GM18867 (cell line): ENCODE data around the gene RPS28.

Experiments
- ATAC-seq: cut with Tn5 transposase; IDR thresholded peaks from one replicate; pipeline ENCODE4 v1.9.1; 2021; ENCODE audit warnings: mild to moderate bottlenecking, moderate library complexity; ENCODE audit not compliant: unreplicated experiment

RPS28 gene

GRCh38 chr19:8319807-8320520 lies 1.3 kb upstream of the RPS28 start:
- no peak for ATAC-seq

- peak; percentile 9 for ATAC-seq
Observed at GRCh38 chr19:8320564-8321066, 681 bp upstream of the RPS28 start.

DNA sequence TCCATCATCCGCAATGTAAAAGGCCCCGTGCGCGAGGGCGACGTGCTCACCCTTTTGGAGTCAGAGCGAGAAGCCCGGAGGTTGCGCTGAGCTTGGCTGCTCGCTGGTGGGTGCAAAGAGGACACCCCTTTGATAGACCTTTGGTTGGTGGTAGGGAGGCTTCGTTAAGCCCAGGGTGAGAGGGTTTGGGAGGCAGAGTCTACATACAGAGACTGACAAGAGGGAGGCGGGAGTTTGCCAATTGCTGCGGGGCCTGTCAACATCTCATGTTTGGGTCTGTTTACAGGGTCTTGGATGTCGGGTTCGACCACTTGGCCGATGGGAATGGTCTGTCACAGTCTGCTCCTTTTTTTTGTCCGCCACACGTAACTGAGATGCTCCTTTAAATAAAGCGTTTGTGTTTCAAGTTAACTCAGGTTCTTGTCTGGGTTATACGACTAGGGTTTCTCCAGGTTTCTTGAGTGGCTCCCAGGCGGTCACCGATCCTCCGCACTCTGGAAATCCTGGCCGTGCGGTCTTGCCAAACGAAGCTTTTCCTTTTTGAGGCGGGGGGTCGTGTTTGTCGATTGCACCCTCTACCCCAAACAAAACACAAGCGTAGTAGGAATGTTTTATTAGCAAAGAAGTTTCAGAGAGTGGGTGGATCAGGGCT lies 816 bp downstream of the RPS28 start:
- ATAC-seq, result no peak

DNA sequence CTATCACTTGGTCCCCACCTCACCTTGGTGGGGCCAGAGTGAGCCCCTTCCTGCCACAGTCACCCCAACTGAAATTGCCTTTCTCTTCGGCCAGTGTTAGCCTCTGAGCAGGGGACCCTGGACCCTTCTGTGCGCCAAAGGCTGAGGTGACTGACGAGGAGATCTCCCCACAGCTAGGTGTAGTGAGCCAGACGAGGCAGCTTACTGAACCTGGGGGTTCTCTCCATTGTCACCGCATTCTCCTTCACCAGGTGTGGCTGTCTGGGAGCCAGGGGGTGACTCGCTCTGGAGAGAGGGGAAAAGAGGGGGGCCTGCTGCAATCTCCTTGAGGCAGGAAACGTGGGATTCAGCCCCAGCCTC lies 1.3 kb downstream of the RPS28 start:
- no peak for ATAC-seq

DNA sequence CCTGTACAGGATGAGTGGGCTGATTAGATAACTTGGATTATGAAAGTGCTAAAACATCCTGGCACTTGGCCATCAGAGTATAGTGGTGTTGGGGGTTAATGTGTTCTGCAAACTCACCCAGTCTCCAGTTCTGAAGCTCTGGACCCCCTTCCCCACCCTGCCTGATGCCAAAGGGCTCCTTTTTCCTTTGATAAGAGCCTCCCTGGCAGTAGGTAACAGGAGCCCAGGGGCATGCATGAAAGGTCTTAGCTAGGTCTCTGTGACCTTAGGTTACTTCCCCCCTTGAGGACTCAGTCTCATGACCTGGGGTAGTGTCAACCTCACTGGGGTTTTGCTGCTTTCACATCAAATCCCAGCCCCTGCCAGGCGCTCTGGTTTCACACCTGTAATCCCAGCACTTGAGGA lies 2.5 kb downstream of the RPS28 start:
- no peak for ATAC-seq

DNA sequence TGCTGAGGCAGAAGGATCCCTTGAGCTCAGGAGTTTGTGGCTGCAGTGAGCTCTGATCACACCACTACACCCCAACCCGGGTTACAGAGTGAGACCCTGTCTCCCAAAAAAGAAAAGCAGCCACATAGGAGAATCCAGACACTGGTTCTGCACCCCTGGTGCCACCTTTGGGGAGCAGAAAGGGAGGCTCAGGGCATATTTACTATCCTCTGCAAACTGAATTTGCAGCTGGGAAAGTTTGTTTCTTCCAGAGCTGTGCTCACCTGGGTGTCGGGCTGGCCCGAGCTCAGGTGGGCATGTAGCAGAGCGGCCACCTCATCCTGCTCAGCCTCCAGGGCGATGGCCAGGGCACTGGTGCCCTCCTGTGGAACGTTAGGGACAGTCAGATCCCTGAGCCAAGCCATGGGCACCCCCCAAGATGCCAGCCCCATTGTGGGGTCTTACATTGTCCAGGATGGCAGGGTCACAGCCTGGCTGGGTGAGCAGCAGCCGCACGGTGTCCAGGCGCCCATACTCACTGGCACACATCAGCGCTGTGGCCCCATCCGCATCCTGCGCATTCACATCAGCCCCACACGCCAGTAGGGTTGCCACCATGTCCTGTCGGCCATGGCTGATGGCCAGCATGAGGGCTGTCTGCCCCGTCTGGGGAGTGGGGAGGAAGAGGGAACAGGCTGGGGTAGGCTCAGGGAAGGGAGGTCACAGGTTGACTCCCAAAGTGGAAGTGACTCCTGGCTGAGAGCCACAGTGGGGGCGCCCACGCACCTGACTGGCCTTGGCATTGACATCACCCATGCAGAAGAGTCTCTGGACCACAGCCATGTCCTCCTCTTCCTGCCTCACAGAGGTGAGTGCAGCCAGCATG lies 3.1 kb downstream of the RPS28 start:
- ATAC-seq, result no peak

GRCh38 chr19:8325454-8325853 lies 4.2 kb downstream of the RPS28 start:
- ATAC-seq, result no peak

GRCh38 chr19:8329996-8330395 lies 8.7 kb downstream of the RPS28 start:
- no peak for ATAC-seq

- ATAC-seq, result no peak
Observed at GRCh38 chr19:8331263-8331845, 10.1 kb downstream of the RPS28 start.

DNA sequence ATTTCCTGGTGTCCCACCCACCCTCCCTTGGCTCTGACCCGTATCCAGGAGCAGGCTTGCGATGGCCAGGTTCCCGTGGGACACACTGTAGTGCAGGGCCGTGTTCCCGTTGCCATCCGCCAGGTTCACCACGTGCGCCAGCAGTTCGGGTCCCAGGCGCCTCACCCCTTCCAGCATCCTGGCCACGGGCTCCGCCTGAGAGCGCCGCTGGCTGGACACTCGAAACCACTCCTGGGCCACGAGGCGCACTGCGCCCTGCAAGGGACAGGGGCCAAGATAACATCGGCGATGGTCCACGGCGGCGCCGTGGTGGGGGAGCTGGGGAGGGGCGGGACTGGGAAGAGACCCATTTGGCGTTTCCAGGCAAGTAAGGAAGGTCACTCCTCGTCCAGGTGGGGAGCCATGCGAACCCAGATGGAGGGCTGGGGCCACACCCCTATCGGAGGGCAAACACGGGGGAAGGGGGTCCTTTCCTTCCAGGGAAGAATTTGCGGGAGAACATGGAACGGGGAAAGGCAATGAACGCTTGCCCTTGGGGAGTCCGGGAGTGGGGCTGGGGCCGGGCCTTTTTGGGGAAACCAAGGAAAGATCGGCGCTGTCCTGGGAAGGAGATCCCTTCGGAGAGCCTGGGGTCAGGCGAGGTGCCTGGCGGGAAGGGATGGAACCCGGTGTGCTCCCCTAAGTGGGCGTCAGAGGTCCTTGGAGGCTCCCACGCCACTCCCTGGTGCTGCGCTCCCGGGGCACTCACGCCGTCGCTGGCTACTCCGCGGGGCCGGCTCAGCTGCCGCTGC lies 11.9 kb downstream of the RPS28 start:
- no peak for ATAC-seq

DNA sequence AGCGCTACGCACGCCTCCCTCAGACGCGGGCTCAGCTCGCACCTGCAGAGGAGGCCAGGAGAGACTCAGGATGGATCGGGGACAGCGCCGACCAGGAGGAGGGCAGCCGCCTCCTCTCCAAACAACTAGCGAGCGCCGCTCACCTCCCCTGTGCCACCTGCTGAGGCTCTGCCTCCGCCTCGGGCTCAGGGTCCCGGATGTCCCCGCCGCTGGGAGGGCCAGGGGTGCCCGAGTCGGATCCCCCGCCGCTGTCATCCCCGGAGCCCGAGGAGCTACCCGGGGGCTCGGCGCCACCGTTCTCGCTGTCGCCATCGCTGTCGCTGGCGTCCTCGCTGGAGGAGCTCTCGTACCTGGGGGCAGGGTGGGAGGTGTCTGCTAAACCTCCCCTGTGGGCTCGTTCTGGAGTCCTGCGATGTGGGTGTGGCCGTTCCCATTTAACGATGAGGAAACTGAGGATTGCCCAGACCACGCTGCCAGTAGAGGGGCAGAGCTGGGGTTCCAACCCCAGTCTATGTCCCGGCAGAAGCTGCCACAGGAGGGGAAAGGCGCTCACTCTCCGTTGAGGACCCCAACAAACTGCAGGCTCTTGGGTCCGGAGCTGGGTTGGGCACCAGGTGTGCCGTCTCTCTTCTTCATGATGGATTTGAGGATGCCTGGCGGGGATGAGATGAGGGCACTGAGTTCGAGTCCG lies 12.6 kb downstream of the RPS28 start:
- ATAC-seq, result no peak

DNA sequence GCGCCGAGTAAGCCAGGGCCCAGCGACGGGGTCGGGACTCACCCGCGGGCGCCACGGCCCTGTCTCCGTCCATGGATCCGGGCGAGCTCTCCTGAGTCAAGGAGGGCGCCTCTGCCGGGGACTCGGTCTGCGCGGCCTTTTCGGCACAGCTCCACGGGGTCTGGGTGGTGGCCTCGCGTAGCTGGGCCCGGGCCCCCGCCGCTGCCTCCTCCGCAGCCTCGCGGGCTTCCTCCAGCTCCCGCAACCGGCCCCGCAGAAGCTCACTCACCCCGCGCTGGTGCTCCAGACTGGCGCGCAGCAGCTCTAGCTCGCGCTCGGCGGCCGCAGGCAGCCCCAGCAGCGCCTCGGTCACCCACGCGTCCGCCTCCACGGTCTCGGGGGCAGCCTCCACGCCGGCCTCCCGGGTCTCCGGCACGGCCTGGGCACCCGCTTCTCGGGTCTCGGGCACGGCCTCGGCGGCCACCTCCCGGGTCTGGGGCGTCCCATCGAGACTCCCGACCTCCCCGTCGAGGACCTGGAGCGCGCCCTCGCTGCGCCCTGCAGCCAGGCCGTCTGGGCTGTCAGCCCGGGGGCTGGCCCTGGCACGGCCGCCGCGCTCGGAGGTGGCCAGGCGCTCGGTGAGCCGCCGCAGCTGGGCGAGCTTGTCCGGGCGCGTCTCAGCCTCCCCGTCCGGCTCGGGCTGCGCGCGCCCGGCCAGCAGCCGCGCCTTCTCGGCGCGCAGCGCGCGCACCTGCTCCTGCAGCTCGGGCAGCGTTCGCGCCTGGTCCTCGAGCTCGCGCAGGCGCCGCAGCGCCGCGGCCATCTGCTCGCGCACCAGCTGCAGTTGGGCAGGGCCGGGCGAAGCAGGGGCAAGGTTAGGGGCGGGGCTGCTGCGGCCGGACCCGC lies 13.4 kb downstream of the RPS28 start:
- peak; percentile 62 for ATAC-seq

DNA sequence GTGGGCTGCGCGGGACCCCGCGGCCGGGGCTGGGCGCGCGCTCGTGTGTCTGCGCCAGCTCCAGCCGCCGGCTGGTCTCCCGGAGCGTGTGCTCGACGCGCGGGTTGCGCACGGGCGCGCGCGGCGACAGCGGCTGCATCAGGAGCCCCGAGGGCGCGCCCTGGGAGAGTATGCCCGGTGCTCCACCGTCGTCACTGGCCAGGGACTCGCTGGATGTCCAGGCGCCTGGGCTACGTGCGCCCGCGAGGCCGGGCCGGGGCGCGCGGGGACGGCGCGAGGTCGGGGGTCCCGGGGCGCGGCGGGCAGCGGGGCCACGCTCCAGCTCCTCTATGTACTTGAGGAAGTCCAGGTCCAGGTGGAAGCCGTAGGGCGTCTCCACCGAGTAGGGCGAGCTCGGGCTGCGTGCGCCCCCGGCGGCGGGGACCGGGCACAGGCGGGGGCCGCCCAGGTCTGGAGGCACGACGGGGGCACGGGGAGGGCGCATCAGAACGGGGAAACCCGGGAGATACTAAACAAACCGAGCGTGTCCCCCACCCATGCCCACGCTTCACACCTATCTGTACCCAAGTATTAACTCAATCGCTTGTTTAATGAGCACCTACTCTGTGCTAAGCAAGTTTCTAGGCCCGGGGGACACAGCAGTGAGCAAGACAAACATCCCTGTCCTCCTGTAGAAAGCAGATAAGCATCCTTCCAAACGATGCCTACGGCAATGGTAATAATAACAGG lies 14.2 kb downstream of the RPS28 start:
- ATAC-seq, result peak; percentile 44

- no peak for ATAC-seq
Observed at GRCh38 chr19:8336072-8336569, 14.8 kb downstream of the RPS28 start.

- ATAC-seq, result no peak
Observed at GRCh38 chr19:8336660-8337059, 15.4 kb downstream of the RPS28 start.

- no peak for ATAC-seq
Observed at GRCh38 chr19:8337728-8338127, 16.4 kb downstream of the RPS28 start.

GRCh38 chr19:8338835-8339234 lies 17.5 kb downstream of the RPS28 start:
- no peak for ATAC-seq
